Nephron (organoid): ENCODE measurements around the gene C5orf15.

Experiments used
- H3K27ac Mint-ChIP-seq, 3 experiments: 2 replicates each; pipeline ENCODE4 v1.8.0; 2020; ENCODE audit warnings: mixed read lengths in 3 of 3, mild to moderate bottlenecking in 2 of 3, moderate library complexity in 1 of 3
- H3K27me3 Mint-ChIP-seq: 2 replicates; pipeline ENCODE4 v1.8.0; 2021; ENCODE audit warnings: low read depth, mild to moderate bottlenecking, moderate library complexity, mixed read lengths
- H3K36me3 Mint-ChIP-seq: 2 replicates; pipeline ENCODE4 v1.8.0; 2020; ENCODE audit warnings: low read depth, mixed read lengths
- H3K4me1 Mint-ChIP-seq: 2 replicates; pipeline ENCODE4 v1.8.0; 2020; ENCODE audit warnings: mixed read lengths
- H3K4me3 Mint-ChIP-seq, 3 experiments: 2 replicates each; pipeline ENCODE4 v1.8.0; 2020; ENCODE audit warnings: mild to moderate bottlenecking in 3 of 3, mixed read lengths in 3 of 3, moderate library complexity in 2 of 3
- H3K9me3 Mint-ChIP-seq: 2 replicates; pipeline ENCODE4 v1.8.0; 2020; ENCODE audit warnings: mixed read lengths
- CTCF ChIP-seq, 3 experiments: fragments of 200-600 bp; sonication (generic); IDR thresholded peaks; one replicate each; pipeline ENCODE4 v1.5.0; 2021; ENCODE audit warnings: antibody characterized with exemption in 3 of 3; ENCODE audit not compliant: unreplicated experiment in 3 of 3

Gene C5orf15

GRCh38 chr5:133933169-133933509 lies 35.3 kb downstream of the C5orf15 start:
- H3K9me3 Mint-ChIP-seq = no peaks in the 10 kb centered on the region
- no peak overlapping the region for H3K4me3 Mint-ChIP-seq
- H3K27ac Mint-ChIP-seq = peak overlapping the region in 2 of 3 experiments; percentile 24 to 53
- no peak for TF ChIP-seq CTCF (IDR thresholded peaks at IDR 0.05; ENCODE audit: unreplicated experiment in 3 of 3)
- H3K4me1 Mint-ChIP-seq = peaks cover 44% of the 10 kb centered on the region
- no peaks in the 10 kb centered on the region for H3K36me3 Mint-ChIP-seq
- H3K27me3 Mint-ChIP-seq = peaks cover 26% of the 10 kb centered on the region

GRCh38 chr5:133932441-133933168 lies 35.8 kb downstream of the C5orf15 start:
- Mint-ChIP-seq H3K27ac (peak overlapping the region in 2 of 3 experiments; percentile 24 to 53), H3K4me1 (peaks cover 44% of the 10 kb centered on the region), H3K36me3 (no peaks in the 10 kb centered on the region), H3K9me3 (no peaks in the 10 kb centered on the region), H3K4me3 (no peak overlapping the region), H3K27me3 (peaks cover 26% of the 10 kb centered on the region)
- no peak for TF ChIP-seq CTCF (IDR thresholded peaks at IDR 0.05; ENCODE audit: unreplicated experiment in 3 of 3)

- Mint-ChIP-seq H3K4me3 (no peak overlapping the region), H3K27ac (no peak overlapping the region), H3K27me3 (peaks cover 34% of the 10 kb centered on the region), H3K9me3 (no peaks in the 10 kb centered on the region), H3K36me3 (no peaks in the 10 kb centered on the region), H3K4me1 (peaks cover 47% of the 10 kb centered on the region)
- no peak for TF ChIP-seq CTCF (IDR thresholded peaks at IDR 0.05; ENCODE audit: unreplicated experiment in 3 of 3)
Measured at GRCh38 chr5:133931546-133931945, 36.9 kb downstream of the C5orf15 start.

- H3K36me3 Mint-ChIP-seq = no peaks in the 10 kb centered on the region
- H3K9me3 Mint-ChIP-seq = no peaks in the 10 kb centered on the region
- no peak for TF ChIP-seq CTCF (IDR thresholded peaks at IDR 0.05; ENCODE audit: unreplicated experiment in 3 of 3)
- no peak overlapping the region for H3K27ac Mint-ChIP-seq
- H3K4me1 Mint-ChIP-seq = peaks cover 48% of the 10 kb centered on the region
- H3K27me3 Mint-ChIP-seq = peaks cover 35% of the 10 kb centered on the region
- no peak overlapping the region for H3K4me3 Mint-ChIP-seq
Measured at GRCh38 chr5:133930813-133931090, 37.7 kb downstream of the C5orf15 start.

GRCh38 chr5:133930061-133930812 lies 38.2 kb downstream of the C5orf15 start:
- no peak overlapping the region for H3K4me3 Mint-ChIP-seq
- no peaks in the 10 kb centered on the region for H3K9me3 Mint-ChIP-seq
- H3K27me3 Mint-ChIP-seq = peaks cover 36% of the 10 kb centered on the region
- H3K36me3 Mint-ChIP-seq = no peaks in the 10 kb centered on the region
- peaks cover 47% of the 10 kb centered on the region for H3K4me1 Mint-ChIP-seq
- no peak for TF ChIP-seq CTCF (IDR thresholded peaks at IDR 0.05; ENCODE audit: unreplicated experiment in 3 of 3)
- H3K27ac Mint-ChIP-seq = no peak overlapping the region
